ENCODE results near the gene DNMT3B.
"Not testable (repeated sequence)": the region's sequence is repeated elsewhere in the genome, so short reads cannot be mapped to it uniquely, and the experiment has no call there.

GRCh38 chr20:32729334-32729733 lies 32.9 kb upstream of the DNMT3B start:
- not testable (repeated sequence) for TF ChIP-seq POLR2AphosphoS5 (IDR thresholded peaks at IDR 0.05; ENCODE audit: low read depth); CTCF (IDR thresholded peaks at IDR 0.05; ENCODE audit: insufficient read depth, low read length); SPI1 (IDR thresholded peaks at IDR 0.05; ENCODE audit: borderline replicate concordance, low read depth); REST (IDR thresholded peaks at IDR 0.05; ENCODE audit: insufficient replicate concordance, low read depth)
